ENCODE results near the gene ATRN.

ATRN gene

GRCh38 chr20:3565851-3566250 is 95.0 kb downstream of the ATRN start:
- no peak for DNase-seq (ENCODE audit: low spot score)
- in situ Hi-C loops (cut with MboI; ENCODE audit: low pct_unique_long_range_greater_than_20kb, low sequenced_read_pairs, unreplicated experiment) = no loop called here
- TF ChIP-seq CTCF (IDR thresholded peaks at IDR 0.05; ENCODE audit: extremely low read depth, insufficient read depth, missing control alignments) = no peak

DNA sequence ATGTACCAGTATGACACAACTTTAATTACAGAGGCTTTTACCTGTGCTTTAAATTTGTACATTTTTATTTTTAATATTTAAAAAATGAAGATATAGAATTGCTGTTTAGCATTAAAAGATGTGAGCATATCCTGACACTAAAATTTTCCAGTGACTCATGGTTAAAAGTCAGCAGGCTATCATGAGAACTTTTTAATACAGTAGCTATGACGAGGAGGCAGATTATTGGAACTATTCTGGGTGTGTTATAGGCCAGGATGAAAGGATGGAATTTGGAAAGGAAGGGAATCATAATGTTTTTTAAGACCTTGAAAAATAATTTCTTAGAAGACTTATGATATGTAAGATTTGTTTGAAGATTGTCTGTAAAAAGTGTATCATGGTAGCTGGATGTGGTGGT is 101.3 kb downstream of the ATRN start:
- no peak for DNase-seq (ENCODE audit: low spot score)
- in situ Hi-C loops (cut with MboI; ENCODE audit: low pct_unique_long_range_greater_than_20kb, low sequenced_read_pairs, unreplicated experiment) = no loop called here
- no peak for TF ChIP-seq CTCF (IDR thresholded peaks at IDR 0.05; ENCODE audit: extremely low read depth, insufficient read depth, missing control alignments)

DNA sequence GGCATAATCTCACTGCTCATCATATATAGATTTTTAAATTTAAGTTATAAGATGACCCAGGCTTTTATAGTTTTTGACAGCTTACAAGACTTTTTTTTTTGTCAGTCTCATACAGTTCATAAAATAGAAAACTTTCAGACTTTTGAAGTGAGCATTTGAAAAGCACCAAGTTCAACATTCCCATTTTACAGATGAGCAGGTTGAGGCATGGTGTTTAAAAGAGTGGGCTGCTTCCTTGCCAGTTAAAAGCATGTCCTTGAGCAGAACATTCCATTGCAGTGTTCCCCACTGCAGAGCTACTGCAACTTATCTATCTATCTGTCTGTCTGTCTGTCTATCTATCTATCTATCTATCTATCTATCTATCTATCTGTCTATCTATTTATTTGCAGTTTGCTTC is 105.5 kb downstream of the ATRN start:
- TF ChIP-seq CTCF (IDR thresholded peaks at IDR 0.05; ENCODE audit: extremely low read depth, insufficient read depth, missing control alignments) = no peak
- in situ Hi-C loops (cut with MboI; ENCODE audit: low pct_unique_long_range_greater_than_20kb, low sequenced_read_pairs, unreplicated experiment) = no loop called here
- no peak for DNase-seq (ENCODE audit: low spot score)

DNA sequence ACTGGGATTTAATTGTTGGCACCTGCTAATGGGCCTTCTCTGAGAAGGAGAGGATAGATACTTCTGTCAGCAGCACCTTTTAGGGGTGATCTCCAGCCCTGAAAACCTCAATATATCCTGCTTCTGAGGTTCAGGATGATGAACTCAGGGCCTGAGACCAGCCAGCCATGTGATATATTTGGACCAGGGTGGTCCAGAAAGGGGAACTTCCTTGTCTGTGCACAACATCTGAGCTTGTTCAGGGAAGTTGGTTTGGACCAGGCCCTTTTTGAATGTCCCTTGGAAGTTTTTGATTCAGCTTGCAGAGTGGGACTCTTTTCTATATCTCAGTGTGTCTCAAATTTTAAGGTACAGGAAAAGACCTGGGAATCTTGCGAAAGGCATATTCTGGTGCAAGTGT is 106.5 kb downstream of the ATRN start:
- no peak for DNase-seq (ENCODE audit: low spot score)
- TF ChIP-seq CTCF (IDR thresholded peaks at IDR 0.05; ENCODE audit: extremely low read depth, insufficient read depth, missing control alignments) = no peak
- in situ Hi-C loops (cut with MboI; ENCODE audit: low pct_unique_long_range_greater_than_20kb, low sequenced_read_pairs, unreplicated experiment) = no loop called here

DNA sequence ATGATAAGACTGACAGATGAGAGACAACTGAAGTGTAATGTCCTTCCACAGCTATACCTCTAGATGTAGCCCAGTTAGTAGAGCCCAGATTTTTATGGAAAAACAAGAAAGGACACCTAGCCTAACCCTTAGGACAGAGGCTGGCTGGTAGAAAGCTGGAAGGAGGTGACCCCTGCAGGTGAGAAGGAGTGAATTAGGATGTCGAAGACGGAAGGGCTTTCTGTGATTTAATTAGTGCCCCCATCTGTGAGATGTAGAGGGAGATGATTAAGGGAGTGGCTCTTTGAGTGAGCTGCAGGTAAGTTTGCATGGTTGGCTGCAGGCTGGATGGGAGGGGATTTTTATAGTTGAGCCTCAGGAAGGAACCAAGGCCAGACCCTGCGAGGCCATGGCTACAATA is 109.6 kb downstream of the ATRN start:
- TF ChIP-seq CTCF (IDR thresholded peaks at IDR 0.05; ENCODE audit: extremely low read depth, insufficient read depth, missing control alignments) = no peak
- DNase-seq (ENCODE audit: low spot score) = no peak
- in situ Hi-C loops (cut with MboI; ENCODE audit: low pct_unique_long_range_greater_than_20kb, low sequenced_read_pairs, unreplicated experiment) = no loop called here

- TF ChIP-seq CTCF (IDR thresholded peaks at IDR 0.05; ENCODE audit: extremely low read depth, insufficient read depth, missing control alignments) = no peak
- no peak for DNase-seq (ENCODE audit: low spot score)
- in situ Hi-C loops (cut with MboI; ENCODE audit: low pct_unique_long_range_greater_than_20kb, low sequenced_read_pairs, unreplicated experiment) = no loop called here
Observed at GRCh38 chr20:3583765-3584164, 112.9 kb downstream of the ATRN start.

- no peak for DNase-seq (ENCODE audit: low spot score)
- TF ChIP-seq CTCF (IDR thresholded peaks at IDR 0.05; ENCODE audit: extremely low read depth, insufficient read depth, missing control alignments) = no peak
- in situ Hi-C loops (cut with MboI; ENCODE audit: low pct_unique_long_range_greater_than_20kb, low sequenced_read_pairs, unreplicated experiment) = no loop called here
Observed at GRCh38 chr20:3586093-3586492, 115.3 kb downstream of the ATRN start.

Measured in GM13977 (cell line).